ENCODE data around the gene HDDC3.

HDDC3 gene

DNA sequence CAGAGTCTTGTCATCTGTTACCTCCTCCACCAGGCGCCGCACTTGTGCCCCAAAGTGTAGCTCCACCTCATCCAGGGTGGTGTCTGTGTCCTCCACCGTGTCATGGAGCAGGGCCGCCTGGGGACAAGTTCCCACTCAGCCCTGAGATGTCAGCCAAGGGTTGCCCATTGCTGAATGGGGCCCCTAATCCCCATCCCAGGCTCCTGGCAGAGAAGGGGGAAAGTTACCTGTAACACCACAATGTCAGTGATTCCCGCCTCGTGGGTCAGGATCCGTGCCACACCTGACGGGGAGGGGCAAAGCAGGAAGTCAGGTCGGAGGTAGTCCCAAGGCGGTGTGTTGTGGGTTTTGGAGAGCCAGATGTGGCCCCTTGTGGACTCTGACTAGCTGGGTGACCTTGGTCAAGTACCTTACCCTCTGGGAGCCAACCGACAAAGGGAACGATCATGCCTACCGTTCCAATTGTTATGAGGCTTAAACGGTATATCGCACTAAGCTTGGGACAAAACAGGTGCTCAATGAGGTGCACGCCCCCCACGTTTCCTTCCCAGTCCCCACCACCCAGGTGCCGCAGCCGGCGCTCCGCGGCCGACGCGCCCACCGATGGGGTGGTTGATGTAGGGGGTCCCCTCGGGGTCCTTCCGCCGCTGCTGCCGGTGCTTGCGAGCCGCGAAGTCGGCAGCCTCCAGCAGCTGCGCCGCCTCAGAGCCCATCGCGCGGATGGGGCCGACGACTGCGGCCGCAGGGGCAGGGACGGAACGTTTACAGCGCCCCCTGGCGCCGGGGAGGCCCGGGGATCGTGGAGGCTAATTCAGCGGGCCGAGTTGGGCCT, at the start of gene HDDC3:
Gene HDDC3 (minus strand): TSS at position 722 of the 832 bp plus-strand sequence. CDS start 9 bp downstream, at position 713.
- DNase-seq, result peak; percentile 83

GRCh38 chr15:90982135-90982534, 49.8 kb upstream of the HDDC3 start:
- DNase-seq, result no peak

GRCh38 chr15:90981681-90982080, 49.3 kb upstream of the HDDC3 start:
- no peak for DNase-seq

GRCh38 chr15:90979582-90979981, 47.2 kb upstream of the HDDC3 start:
- DNase-seq, result no peak

GRCh38 chr15:90974216-90974615, 41.9 kb upstream of the HDDC3 start:
- DNase-seq, result no peak

- no peak for DNase-seq
Observed at GRCh38 chr15:90972133-90972532, 39.8 kb upstream of the HDDC3 start.

DNA sequence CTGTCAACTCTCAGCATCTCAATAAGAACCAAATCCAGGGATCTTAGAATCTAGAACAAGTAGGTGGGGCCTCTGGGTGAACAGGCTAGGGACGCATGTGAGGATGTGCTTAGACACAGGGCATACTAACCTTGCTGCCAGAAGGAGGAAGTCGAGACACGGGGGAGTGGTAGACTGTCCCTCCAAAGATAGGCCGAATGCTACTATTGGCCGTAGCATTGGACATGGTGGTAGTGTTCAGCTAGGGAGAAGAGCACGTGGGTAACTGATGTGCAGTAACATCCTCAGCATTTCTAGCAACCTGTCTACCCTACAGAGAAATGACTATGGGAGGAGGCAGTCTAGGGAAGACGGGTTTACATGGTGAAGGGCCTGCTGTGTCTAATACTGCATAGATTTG, 37.9 kb upstream of the HDDC3 start:
- DNase-seq, result no peak

DNA sequence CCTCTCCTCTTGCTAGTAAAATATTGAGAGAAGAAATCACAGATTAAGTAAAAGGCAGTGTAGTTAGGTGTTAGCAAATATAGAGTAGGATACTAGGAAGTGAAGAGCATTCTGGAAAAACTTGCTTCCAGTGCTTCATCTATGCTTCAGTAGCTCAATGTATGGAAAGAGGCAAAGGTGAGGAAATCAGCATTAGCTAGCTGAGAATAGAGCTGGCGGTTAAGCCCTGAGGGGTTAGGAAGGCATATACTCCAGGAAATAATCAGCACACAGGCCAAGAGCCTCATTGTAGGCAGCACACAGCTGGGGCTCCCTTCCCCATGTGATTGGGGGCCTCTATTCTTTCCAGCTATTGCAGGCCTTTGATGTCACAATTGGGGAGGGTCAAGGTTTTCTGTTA, 36.1 kb upstream of the HDDC3 start:
- no peak for DNase-seq

- DNase-seq, result no peak
Observed at GRCh38 chr15:90967206-90967605, 34.9 kb upstream of the HDDC3 start.

GRCh38 chr15:90966262-90966661, 33.9 kb upstream of the HDDC3 start:
- no peak for DNase-seq

DNA sequence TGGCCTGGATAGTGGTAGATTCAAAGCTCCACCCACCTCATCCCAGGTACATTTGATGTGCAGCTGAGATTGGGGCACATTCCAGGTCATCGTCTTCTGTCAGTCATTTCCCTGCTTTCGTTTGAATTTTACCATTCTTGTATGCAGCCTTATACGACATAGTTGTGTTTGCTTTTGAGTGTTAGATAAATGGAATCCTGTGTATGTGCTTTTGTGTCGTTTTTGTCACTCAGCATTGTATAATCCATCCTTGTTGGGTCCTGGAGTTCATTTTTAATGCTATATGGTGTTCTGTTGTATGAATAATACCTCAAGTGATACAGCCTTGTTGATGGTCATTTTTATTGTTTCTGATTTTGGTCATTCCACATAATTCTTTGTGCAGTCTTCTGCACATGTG, 29.7 kb upstream of the HDDC3 start:
- no peak for DNase-seq

- no peak for DNase-seq
Observed at GRCh38 chr15:90960298-90961091, 28.1 kb upstream of the HDDC3 start.

- no peak for DNase-seq
Observed at GRCh38 chr15:90959894-90960293, 27.5 kb upstream of the HDDC3 start.

DNA sequence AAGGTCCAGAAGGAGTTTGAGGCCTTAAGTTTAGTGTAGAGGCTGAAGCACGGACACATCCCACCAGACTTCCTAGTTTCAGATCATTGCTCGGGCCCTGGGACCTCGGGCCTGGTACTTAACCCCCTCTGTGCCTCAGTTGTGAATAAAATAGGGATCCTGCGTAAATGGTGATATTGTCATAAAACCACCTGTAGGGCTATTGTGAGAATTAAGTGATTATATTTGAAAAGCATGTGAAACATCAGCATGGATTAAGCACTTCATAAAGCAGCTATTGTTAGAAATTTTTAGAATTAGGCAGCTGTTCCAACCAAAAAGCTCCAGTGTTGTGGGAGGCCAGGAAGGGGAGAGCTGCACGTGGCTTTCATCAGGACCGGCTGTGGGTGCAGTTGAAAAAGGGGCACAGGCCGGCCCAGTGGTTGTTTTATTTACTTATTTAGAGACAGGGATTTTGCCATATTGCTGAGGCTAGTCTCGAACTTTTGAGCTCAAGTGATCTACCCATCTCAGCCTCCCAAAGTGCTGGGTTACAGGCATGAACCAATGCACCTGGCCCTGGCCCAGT, 26.8 kb upstream of the HDDC3 start:
- DNase-seq, result no peak

DNA sequence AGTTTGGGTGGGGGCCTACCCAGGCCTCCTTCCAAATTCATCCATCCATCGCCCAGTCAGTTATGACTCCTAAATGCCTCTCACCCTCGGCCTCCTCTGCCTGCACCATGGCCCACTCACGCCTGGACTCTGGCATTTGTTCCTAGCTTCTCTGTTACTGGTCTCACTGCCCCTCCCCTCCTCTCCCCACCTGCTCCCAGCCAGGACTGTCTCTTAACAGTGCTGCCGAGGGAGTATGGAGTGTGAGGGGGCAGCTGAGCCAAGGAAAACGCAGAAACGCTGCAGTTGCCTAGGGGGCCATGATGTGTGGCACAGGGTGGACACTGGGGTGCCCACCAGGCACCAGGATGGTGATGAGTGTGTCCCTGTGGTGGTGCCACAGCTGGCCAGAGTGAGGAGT, 25.4 kb upstream of the HDDC3 start:
- no peak for DNase-seq

GRCh38 chr15:90957031-90957790, 24.9 kb upstream of the HDDC3 start:
- DNase-seq, result no peak

GRCh38 chr15:90956274-90957030, 24.1 kb upstream of the HDDC3 start:
- no peak for DNase-seq

- DNase-seq, result peak; percentile 35
Observed at GRCh38 chr15:90955624-90956273, 23.4 kb upstream of the HDDC3 start.

DNA sequence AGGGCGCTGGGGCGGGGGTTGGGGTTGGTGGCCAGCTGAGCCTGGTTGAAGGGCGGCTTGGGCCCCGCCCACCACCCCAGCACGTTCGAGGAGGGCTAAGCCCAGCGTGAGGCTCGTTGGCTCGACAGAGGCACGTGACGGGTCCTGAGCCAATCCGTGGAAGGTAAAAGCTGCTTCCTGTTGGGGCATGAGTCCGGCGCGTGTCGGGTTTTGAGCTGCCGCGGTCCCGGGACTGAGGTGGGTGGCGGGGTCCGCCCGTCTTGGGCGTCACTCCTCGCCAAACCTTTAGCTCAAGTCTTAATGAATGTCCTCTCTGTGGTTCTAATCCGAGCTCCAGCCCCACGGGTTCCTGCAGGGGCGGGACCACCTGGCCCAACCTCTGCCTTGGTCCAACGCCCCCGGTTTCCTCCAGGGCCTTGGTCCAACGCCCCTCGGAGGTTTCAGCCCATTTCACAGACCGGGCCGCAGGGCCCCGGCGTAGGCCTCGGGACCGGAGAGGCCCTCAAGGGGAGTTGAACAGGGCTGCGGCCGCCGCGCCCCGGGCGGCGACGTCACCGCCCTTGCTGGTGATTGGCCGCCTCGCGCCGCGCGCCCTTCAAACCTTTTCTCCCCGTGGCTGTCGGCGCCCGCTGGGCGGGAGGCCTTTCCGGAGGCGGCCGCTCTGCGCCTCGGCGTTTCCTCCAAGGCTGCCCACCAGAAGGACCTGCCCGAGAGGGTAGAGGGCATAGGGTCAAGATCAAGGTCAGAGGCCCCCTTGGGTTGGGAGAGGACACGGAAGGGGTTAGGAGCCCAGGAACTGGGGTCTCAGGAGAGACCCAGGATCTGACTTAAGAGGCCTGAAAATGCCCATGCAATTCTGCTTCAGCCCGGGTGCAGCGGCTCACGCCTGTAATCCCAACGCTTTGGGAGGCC, 22.6 kb upstream of the HDDC3 start, which contains the start of gene RCCD1:
Gene RCCD1 (plus strand): TSS at position 173 of the 912 bp plus-strand sequence. CDS start 1,851 bp downstream, outside the sequence.
- DNase-seq, result peak; percentile 91

GRCh38 chr15:90953947-90954711, 21.8 kb upstream of the HDDC3 start:
- no peak for DNase-seq
